NCI-H2227 (cell line): ENCODE data around the gene PDZD2.

ENCODE experiments used
- DNase-seq: peaks from one replicate; lab custom pipeline; 2025; ENCODE audit not compliant: unreplicated experiment; lab: John Stamatoyannopoulos, UW

The PDZD2 gene

DNA sequence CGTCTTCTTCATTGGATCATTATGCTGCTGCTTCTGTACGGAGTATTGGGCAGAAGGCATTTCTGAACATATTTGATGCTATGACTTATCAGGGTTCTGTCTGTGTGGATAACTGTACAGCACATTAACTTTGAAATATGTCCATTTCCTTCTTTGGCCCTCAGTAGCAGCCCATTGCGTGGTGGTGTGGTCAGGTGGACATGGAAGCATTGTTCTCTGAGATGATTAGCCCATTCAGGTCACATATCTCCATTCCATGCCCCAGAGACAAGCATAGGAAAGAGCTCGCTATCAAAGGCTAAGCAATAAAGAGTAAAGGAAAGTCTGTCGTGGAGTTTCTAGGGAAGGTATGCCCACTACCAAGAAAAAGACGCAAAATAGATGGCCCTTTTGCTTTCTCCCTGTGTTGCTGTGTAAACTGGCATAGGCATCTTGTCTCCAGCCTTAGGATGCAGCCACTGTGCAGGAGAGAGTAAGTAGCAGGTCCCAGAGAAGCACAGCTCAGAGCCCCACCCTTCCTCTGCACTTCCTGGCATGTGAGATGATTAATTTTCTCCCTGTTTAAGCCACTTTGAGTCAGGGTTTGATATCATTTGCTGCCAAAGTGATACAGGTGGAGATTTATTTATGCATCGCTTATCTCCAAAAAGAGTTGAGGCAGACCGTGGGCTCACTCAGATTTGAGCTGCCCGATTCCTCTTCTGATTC, 221.9 kb downstream of the PDZD2 start:
- no peak for DNase-seq

- DNase-seq = no peak
These were observed 222.7 kb downstream of the PDZD2 start for GRCh38 chr5:31861601-31862000.

DNA sequence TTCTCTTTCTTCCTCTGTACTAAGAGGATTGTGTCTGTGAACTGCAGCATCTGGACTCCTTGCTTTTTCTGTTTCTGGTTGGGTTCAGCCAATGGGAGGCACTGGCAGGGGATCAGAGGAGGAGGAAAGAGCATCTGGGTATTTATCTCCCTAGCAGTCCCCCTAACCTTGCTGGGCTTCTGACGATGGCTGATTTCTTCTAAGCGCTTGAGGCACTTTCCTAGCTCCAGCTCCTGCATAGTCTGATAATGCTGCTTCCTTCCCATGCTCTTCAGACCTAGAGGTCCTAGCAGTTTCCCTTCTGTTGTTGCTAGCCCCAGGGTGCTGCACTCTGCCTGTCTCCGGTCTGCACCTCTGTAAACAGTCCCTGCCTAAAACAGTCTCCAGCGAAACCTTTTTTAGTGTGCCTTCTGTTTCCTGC, 225.1 kb downstream of the PDZD2 start:
- no peak for DNase-seq

- DNase-seq = no peak
These were observed 227.2 kb downstream of the PDZD2 start for GRCh38 chr5:31866166-31866565.

GRCh38 chr5:31867219-31867618, 228.3 kb downstream of the PDZD2 start:
- no peak for DNase-seq

DNA sequence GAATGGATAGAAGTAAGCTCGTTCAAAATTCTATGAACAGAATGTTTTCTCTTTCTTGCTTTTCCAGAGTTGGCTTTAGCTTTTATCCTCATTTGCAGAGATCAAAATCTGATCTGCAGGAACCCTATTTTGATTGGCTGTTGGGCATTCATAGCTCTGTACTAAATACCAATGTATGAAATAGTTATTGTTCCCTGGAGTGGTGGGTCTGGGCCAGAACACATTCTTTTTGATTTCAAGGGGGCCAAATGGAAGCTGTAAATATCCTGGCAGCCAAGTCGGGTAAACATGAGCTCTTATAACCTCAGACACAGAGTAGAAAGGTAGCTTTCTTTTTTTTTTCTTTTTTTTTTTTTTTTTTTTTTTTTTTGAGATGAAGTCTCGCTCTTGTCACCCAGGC, 241.5 kb downstream of the PDZD2 start:
- DNase-seq = no peak

- no peak for DNase-seq
These were observed 246.0 kb downstream of the PDZD2 start for GRCh38 chr5:31884896-31885295.

DNA sequence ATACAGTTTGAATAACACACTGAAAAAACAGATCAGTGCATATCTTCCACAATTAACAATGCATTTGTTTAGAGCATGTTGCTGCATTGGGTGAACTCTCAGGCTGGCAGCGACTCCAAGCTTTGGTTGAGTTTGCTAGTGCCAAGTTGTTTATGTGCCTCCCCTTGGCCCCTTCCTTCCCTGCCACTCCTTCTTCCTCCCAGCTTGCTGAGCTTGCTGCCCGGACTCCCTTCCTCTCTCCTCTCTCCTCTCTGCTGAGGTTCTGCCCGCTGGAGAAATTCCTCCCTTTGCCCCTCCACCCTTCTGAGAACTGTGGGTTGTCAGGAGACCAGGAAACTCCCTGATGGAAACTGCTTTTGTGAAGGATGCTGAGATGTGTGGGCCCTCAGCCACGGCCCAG, 247.3 kb downstream of the PDZD2 start:
- DNase-seq = no peak

DNA sequence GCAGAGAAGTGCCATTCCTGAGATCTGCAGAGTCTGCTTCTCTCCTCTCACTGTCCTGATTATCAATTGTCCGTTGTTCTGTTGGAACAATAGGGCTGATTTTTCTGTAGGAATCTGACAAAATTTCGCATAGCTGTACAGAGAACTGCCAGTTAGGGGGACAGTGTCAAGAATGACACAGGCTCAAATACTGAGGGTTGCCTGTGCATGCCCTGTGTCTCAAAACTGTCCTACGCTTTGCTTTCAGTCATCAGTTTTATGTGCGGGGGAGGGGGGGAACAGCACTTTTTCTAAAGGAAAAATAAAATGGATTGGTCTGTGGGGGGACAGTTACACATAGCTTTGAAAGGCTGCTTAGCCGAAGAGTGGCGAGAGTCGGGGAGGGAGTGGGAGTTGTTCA, 248.6 kb downstream of the PDZD2 start:
- no peak for DNase-seq

DNA sequence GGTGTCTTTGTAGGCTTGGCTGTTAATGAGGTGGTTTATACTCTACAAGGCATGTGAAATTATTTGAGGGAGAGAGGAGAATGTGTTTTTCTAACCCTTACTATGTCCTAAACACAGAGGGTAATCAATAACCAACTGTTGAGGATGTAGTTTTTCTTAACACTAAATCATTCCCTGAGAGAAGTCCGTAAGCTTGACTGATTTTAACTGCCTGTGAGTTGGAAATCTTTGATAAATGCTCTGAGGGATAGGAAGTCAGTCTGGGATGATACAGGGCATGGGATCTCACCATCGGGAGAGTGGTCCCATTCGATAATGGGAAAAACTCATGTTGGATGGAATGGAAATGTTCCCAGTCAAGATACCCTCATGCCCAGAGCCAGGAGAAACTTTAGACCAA, 249.6 kb downstream of the PDZD2 start:
- DNase-seq = no peak

GRCh38 chr5:31889001-31889561, 250.2 kb downstream of the PDZD2 start:
- DNase-seq = no peak

GRCh38 chr5:31890046-31890445, 251.1 kb downstream of the PDZD2 start:
- no peak for DNase-seq

DNA sequence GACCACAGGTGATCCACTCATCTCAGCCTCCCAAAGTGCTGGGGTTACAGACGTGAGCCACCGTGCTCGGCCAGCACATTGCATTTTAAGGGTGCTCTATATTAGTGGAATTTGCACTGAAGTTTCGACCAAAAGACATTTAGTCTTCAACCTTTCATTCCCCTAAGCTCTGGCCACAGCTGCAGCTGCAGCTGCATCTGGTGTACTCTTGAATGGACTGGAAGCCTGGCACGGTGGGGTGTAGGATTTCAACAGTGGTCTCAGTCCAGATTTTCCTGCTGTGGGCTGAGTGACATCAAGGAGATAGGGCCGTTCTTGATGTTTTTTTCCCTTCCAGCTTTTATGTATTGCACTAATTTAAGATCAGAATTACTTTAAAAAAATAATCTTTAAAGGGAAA, 255.2 kb downstream of the PDZD2 start:
- no peak for DNase-seq

- no peak for DNase-seq
These were observed 256.4 kb downstream of the PDZD2 start for GRCh38 chr5:31895199-31895820.

- no peak for DNase-seq
These were observed 259.2 kb downstream of the PDZD2 start for GRCh38 chr5:31898036-31898632.

DNA sequence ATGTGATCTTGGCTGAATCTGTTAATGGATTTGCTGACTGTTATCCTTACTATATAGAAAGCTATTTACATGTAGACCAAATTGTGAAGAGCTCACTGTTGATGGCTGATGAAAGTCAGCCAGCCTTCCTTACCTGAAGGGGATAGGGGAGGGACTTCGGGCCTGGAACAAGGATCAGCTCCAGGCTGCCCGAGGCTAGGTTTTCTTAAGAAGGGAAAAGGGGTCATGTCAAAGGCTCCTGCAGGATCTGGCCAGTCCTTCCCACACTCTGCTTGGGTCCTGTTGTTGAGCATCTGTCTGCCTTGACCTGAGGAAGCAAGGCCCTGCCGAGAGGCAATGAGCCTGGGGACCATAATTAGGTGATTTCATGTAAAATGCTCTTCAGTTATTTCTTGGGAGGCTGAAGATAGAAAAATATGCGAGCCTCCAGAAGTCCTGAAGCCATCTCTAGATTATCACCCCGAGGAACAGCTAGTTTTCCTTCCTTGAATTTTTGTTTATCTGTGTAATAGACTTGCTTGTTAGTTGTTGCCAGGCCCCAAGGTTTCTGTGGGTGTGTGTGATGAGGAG, 261.4 kb downstream of the PDZD2 start:
- no peak for DNase-seq

DNA sequence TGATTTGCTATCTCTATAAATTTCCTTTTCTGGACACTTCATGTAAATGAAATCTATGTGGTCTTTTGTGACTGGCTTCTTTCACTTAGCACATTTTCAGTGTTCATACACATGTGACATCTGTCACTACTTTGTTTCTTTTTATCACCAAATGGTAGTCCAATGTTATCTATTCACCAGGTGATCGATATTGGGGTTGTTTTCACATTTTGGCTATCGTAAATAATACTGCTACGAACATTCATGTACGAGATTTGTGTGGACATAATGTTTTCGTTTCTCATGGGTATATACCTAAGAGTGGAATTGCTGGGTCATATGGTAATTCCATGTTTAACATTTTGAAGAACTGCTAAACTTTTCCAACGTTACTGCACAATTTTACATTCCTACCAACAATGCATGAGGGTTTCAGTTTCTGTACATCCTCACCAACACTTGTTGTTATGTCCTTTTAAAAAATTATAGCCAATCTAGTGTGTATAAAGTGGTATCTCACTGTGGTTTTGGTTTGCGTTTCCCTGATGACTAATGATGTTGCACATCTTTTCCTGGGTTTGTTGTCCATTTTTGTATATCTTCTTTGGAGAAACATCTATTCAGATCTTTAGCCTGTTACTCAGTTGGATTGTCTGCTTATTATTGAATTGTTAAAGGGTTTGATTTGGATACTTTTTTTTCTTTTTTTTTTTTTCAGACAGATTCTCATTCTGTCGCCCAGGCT, 263.0 kb downstream of the PDZD2 start:
- DNase-seq = no peak

GRCh38 chr5:31908396-31908795, 269.5 kb downstream of the PDZD2 start:
- no peak for DNase-seq

- no peak for DNase-seq
These were observed 270.1 kb downstream of the PDZD2 start for GRCh38 chr5:31909073-31909472.

DNA sequence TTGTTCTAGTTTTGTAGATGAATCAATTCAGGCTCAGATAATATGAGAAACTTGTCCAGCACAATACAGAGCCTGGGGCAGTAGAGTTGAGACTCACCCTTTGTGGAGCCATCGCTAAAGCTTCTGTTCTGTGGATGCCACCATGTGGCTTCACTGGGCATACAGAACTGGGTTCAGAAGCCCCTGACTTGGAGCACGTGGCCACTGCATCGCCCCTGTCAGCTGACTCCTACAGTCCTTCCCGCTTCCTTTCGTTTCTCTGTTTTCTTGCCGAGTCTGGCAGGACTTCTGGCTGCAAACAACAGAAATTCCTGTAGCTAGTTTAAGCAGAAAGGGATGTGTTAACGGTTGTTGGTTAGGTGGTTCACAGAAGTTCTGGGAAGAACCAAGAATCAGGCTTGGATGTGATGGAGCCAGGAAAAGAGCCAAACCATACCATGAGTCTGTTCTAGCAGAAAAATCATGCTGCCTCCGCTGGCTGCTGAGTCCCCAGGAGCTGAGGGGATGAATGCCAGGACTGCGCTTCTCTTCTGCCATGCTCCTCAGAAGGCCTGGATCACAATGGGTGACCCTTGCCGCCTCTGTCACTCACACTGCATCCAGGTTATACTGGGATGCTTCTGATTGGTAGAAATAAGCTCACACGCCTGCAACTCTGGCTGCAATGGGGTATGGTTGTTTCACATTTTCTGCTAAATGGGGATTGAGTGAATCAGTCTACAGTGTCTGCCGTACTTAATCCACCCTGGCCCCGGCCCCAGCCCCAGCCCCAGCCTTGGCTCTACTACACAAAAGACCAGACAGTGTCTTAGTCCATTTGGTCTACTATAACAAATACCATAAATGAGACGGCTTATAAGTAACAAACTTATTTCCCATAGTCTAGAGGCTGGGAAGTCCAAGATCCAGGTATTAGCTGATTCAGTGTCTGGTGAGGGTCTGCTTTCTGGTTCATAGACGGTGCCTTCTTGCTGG, 272.6 kb downstream of the PDZD2 start:
- DNase-seq = no peak
